NT2/D1 (cell line): ENCODE results near the gene RBMS2.

Experiments
- DNase-seq: peaks from one replicate; pipeline ENCODE4 v3.0.0-alpha.2; 2011; ENCODE audit warnings: low read depth, low spot score
- H3K27me3 ChIP-seq: 2 replicates; pipeline ENCODE4 v1.6.0; 2011; ENCODE audit warnings: mild to moderate bottlenecking; ENCODE audit not compliant: insufficient read length, insufficient read depth
- H3K36me3 ChIP-seq: 2 replicates; pipeline ENCODE4 v1.6.1; 2011; ENCODE audit warnings: mild to moderate bottlenecking, low read length, mixed read lengths; ENCODE audit not compliant: insufficient read depth, insufficient read length
- H3K4me1 ChIP-seq: 2 replicates; pipeline ENCODE4 v1.5.1; 2011; ENCODE audit not compliant: insufficient read depth, insufficient read length
- H3K4me3 ChIP-seq: 2 replicates; pipeline ENCODE4 v1.5.1; 2011; ENCODE audit warnings: low read depth; ENCODE audit not compliant: insufficient read length
- H3K9ac ChIP-seq: 2 replicates; pipeline ENCODE4 v1.6.0; 2011; ENCODE audit warnings: low read depth; ENCODE audit not compliant: insufficient read length
- H3K9me3 ChIP-seq: 2 replicates; pipeline ENCODE4 v1.5.1; 2011; ENCODE audit warnings: mild to moderate bottlenecking, low read length; ENCODE audit not compliant: insufficient read depth
- SUZ12 ChIP-seq: IDR thresholded peaks from 2 replicates; pipeline ENCODE4 v1.6.1; 2011; ENCODE audit not compliant: insufficient read length, insufficient read depth; ENCODE audit errors: extremely low read depth
- YY1 ChIP-seq: IDR thresholded peaks from 2 replicates; pipeline ENCODE4 v1.6.1; 2011; ENCODE audit not compliant: insufficient read length, insufficient read depth
- ZNF274 ChIP-seq: IDR thresholded peaks from 2 replicates; pipeline ENCODE4 v1.6.1; 2011; ENCODE audit warnings: mild to moderate bottlenecking, low read depth, low read length

Gene RBMS2

GRCh38 chr12:56600753-56601152 lies 79.1 kb downstream of the RBMS2 start:
- Histone ChIP-seq H3K4me3 (no peak overlapping the region), H3K4me1 (no peaks in the 10 kb centered on the region), H3K36me3 (peaks cover 93% of the 10 kb centered on the region), H3K27me3 (no peaks in the 10 kb centered on the region), H3K9ac (no peak overlapping the region), H3K9me3 (no peaks in the 10 kb centered on the region)
- TF ChIP-seq YY1 (no peak), SUZ12 (no peak), ZNF274 (no peak)
- DNase-seq: no peak

- Histone ChIP-seq H3K27me3 (no peaks in the 10 kb centered on the region), H3K4me3 (no peak overlapping the region), H3K9ac (no peak overlapping the region), H3K4me1 (no peaks in the 10 kb centered on the region), H3K36me3 (peaks cover 99% of the 10 kb centered on the region), H3K9me3 (no peaks in the 10 kb centered on the region)
- TF ChIP-seq SUZ12 (no peak), YY1 (no peak), ZNF274 (no peak)
- no peak for DNase-seq
Measured at GRCh38 chr12:56601503-56601902, 79.9 kb downstream of the RBMS2 start.

DNA sequence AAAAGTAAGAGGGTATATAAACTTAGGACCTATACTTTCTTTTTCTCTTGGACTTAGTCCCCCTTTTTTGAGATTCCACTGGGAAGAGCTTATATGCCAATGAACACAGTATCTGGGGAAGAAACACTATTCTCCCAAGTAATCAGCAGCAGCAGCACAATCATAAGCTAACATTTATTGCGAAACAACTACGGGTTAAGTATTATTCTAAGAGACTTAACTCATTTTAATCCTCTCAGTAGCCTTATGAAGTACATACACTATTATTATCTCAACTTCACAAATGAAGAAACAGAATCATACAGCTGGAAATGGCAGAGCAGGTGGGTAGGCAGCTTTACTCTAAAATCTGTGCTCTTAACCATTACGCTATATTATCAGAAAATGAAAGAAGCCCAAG lies 80.6 kb downstream of the RBMS2 start:
- no peaks in the 10 kb centered on the region for H3K9me3 ChIP-seq
- TF ChIP-seq SUZ12: no peak
- no peak for TF ChIP-seq ZNF274
- TF ChIP-seq YY1: no peak

GRCh38 chr12:56604355-56604754 lies 82.7 kb downstream of the RBMS2 start:
- no peak for DNase-seq
- Histone ChIP-seq H3K4me1 (no peaks in the 10 kb centered on the region), H3K9me3 (no peaks in the 10 kb centered on the region), H3K4me3 (no peak overlapping the region), H3K36me3 (peaks cover 87% of the 10 kb centered on the region), H3K27me3 (no peaks in the 10 kb centered on the region), H3K9ac (no peak overlapping the region)
- TF ChIP-seq YY1 (no peak), SUZ12 (no peak), ZNF274 (no peak)

More for the DNA sequence above, 80.6 kb downstream of the RBMS2 start:
- H3K4me1 ChIP-seq: no peaks in the 10 kb centered on the region
- DNase-seq: no peak
- H3K27me3 ChIP-seq: no peaks in the 10 kb centered on the region
- no peak overlapping the region for H3K4me3 ChIP-seq
- H3K9ac ChIP-seq: no peak overlapping the region
- peaks cover 98% of the 10 kb centered on the region for H3K36me3 ChIP-seq

DNA sequence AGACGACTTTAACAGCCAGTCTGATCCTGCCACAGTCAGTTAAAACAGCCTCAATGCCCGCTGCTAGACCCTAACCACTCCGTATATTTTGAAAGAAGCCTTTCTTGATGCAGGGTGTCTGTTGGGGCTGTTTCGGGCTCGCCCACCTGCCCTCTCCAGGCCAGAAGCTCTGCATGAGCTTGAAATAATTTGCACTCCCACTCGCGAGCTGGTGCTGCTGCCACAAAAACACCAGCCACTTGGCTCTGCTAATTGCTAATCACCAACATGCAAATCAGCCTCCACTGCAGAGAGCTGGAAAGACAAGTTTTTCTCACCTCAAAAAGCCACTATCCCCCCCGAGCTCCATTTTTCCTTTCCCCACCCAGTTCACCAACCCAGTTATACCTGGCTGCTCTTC lies 93.0 kb downstream of the RBMS2 start:
- no peak for DNase-seq
- no peak overlapping the region for H3K9ac ChIP-seq
- H3K36me3 ChIP-seq: peaks cover 85% of the 10 kb centered on the region
- no peaks in the 10 kb centered on the region for H3K27me3 ChIP-seq
- no peaks in the 10 kb centered on the region for H3K9me3 ChIP-seq
- no peak for TF ChIP-seq SUZ12
- TF ChIP-seq YY1: no peak
- TF ChIP-seq ZNF274: no peak
- H3K4me1 ChIP-seq: no peaks in the 10 kb centered on the region
- H3K4me3 ChIP-seq: no peak overlapping the region

DNA sequence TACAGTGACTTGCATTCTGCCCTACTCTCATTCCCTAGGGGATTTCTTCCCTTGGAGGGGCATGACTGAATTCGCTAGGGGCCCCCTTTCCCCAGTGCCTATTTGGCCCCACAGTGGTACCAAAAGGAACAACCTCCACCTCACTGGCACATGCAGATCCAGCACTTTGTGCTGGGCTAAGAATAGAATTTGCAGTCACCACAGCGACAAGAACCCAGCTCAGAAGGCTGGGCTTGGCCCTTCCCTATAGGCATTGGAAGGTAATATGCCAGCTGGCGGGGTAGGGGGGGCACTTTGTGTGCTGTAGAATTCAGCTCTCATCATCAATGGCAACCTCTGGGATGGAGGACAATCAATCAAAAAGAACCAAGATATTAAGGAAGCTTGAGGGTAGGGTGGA lies 94.6 kb downstream of the RBMS2 start:
- Histone ChIP-seq H3K9ac (no peak overlapping the region), H3K9me3 (no peaks in the 10 kb centered on the region), H3K4me3 (no peak overlapping the region), H3K36me3 (peaks cover 83% of the 10 kb centered on the region), H3K4me1 (no peaks in the 10 kb centered on the region), H3K27me3 (no peaks in the 10 kb centered on the region)
- no peak for DNase-seq
- no peak for TF ChIP-seq YY1
- TF ChIP-seq SUZ12: no peak
- no peak for TF ChIP-seq ZNF274

DNA sequence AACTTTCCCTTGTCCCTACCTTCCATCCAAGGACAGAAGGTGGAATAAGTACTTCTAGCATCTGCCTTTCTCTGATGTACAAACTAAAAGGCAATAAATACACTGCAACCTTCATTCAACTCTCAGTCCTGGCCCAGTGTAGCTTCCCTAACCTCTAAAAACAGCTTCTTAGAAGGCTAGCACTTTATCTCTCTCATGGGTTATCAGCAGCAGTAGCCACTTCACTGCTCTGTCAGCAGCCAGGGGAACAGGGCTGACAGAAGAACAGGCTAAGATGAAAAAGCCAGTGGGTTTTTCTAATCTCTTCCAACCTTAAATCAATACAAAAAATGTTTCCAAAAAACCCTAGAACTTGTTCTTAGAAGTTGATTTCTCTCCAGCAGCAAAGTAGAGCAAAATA lies 95.3 kb downstream of the RBMS2 start:
- TF ChIP-seq ZNF274 (no peak), SUZ12 (no peak), YY1 (no peak)
- DNase-seq: no peak
- Histone ChIP-seq H3K9me3 (no peaks in the 10 kb centered on the region), H3K4me1 (no peaks in the 10 kb centered on the region), H3K4me3 (no peak overlapping the region), H3K9ac (no peak overlapping the region), H3K36me3 (peaks cover 77% of the 10 kb centered on the region), H3K27me3 (no peaks in the 10 kb centered on the region)

DNA sequence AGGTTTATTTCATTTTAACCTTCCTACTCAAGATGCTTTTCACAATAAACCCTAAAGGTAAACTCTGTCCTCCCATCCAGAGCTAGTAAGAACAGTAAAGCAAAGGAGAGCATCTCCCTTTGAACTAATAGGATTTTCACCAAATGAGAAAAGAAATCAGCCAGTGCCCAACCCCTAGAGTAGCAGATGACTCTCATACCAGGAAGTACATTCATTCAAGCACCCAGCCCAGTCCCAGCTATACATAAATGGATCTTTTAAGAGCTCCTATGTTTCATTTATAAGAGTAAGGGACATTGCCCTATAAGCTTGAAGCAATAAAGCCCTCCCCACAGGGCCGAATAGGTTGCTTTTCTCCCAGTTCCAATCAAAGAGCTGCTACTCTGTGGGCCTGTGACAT lies 100.9 kb downstream of the RBMS2 start:
- no peak overlapping the region for H3K4me3 ChIP-seq
- no peaks in the 10 kb centered on the region for H3K9me3 ChIP-seq
- H3K36me3 ChIP-seq: peaks cover 40% of the 10 kb centered on the region
- no peak for DNase-seq
- no peak overlapping the region for H3K9ac ChIP-seq
- TF ChIP-seq SUZ12 (no peak), YY1 (no peak), ZNF274 (no peak)
- H3K4me1 ChIP-seq: no peaks in the 10 kb centered on the region
- no peaks in the 10 kb centered on the region for H3K27me3 ChIP-seq
